ENCODE data around the gene TOMM7. TPM values are rescaled to one million over a fixed set of nuclear protein-coding genes. Genes with fewer than 3 reads are reported as not detected.
A peak's percentile ranks its signal among the peaks of the same experiment; 100 is the strongest.

The TOMM7 gene
- polyA plus RNA-seq, 1 experiment: 390 TPM

DNA sequence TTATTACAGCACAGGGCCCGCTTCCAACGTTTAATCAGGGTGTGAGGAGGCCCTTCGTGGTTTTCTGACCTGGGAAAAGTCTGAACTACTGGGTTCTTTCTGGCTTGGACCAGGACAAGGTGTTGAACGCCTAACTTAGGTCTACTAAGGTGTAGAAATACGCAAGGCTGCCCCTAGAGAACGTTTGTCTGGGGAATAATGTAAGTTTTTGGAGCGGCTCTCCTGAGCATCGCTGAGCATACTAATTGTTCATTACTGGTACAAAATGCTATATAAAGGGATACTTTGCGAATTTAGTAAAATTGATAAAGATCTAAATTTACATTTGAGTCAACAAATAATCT lies 32.4 kb upstream of the TOMM7 start:
- ChIA-PET CTCF (interaction anchor here (1.0 to 5.1 kb wide), 2 partner anchors 201 to 295 kb away, joined by 3 to 44 read pairs; no protein-coding TSS in a partner anchor), POLR2A (interaction anchor here (0.6 to 2.1 kb wide), 3 partner anchors 32 to 294 kb away, joined by 3 to 19 read pairs (median 3); partner anchors contain the start of genes IL6 and TOMM7)
- Histone ChIP-seq H3K27ac (ENCODE audit: low read depth, low read length) (peak overlapping the region; percentile 93), H3K9me3 (ENCODE audit: control insufficient read depth, insufficient read depth, low read length) (no peaks in the 10 kb centered on the region; the same call in 1 of the 2 replicates), H3K4me3 (ENCODE audit: low read depth, low read length) (peak overlapping the region; percentile 69), H3K27me3 (ENCODE audit: control insufficient read depth, insufficient read depth, low read length) (no peaks in the 10 kb centered on the region)
- no peak for DNase-seq (ENCODE audit: low read depth, low spot score)
- TF ChIP-seq, protein P1, sequence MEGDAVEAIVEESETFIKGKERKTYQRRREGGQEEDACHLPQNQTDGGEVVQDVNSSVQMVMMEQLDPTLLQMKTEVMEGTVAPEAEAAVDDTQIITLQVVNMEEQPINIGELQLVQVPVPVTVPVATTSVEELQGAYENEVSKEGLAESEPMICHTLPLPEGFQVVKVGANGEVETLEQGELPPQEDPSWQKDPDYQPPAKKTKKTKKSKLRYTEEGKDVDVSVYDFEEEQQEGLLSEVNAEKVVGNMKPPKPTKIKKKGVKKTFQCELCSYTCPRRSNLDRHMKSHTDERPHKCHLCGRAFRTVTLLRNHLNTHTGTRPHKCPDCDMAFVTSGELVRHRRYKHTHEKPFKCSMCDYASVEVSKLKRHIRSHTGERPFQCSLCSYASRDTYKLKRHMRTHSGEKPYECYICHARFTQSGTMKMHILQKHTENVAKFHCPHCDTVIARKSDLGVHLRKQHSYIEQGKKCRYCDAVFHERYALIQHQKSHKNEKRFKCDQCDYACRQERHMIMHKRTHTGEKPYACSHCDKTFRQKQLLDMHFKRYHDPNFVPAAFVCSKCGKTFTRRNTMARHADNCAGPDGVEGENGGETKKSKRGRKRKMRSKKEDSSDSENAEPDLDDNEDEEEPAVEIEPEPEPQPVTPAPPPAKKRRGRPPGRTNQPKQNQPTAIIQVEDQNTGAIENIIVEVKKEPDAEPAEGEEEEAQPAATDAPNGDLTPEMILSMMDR (IDR thresholded peaks at IDR 0.05; ENCODE audit: low read depth, low read length): no peak

DNA sequence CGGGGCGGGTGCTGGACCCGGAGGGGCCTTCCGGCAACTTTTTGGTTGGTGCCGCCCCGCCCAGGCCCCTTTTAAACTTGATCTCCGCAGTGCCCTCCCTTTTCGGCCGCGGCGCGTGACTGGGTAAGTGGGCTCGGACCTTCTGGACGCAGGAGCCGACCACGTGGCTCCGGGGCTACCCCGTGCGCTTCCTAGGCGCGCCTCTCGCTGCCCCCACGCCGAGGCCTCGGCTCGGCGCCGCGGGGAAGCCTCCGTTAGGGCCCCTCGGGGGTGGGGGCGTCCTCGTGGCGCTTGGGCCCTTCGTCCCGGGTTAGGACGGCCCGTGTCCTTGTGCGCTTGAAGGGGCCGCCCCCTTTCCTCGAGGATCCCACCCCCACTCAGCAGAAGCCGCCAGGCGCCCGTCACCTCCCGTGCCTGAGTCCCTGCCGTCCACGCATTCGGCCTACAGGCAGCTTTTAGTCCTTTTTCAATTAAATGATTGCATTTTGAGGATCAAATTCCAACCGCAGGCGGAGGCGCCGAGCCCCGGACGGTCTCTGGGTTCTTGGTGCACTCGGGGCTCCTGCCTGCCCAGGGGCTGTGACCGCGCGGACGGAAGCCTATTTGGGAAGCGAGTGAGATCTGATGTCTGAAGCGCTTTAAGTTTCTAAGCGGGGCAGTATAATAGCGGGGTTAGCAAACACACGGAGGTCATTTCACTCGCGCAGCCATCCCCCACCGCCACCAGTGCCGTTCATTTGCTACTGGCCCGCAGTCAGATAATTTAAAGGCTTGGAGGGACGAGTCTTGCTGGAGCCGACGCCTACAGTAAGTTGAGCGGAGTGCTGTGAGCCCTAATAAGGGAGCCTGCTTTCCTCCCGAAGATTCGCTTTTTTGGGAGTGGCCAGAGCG lies 31.8 kb upstream of the TOMM7 start:
- H3K27ac ChIP-seq (ENCODE audit: low read depth, low read length): peak overlapping the region; percentile 93
- no peaks in the 10 kb centered on the region; the same call in 1 of the 2 replicates for H3K9me3 ChIP-seq (ENCODE audit: control insufficient read depth, insufficient read depth, low read length)
- CTCF ChIA-PET: interaction anchor here (0.7 to 5.1 kb wide), 9 partner anchors 9 to 294 kb away, joined by 3 to 44 read pairs (median 5); no protein-coding TSS in a partner anchor
- H3K4me3 ChIP-seq (ENCODE audit: low read depth, low read length): peak overlapping the region; percentile 69
- POLR2A ChIA-PET: interaction anchor here (0.6 to 2.1 kb wide), 2 partner anchors 128 to 293 kb away, joined by 3 to 19 read pairs; partner anchors contain the start of gene IL6
- no peak for DNase-seq (ENCODE audit: low read depth, low spot score)
- no peaks in the 10 kb centered on the region for H3K27me3 ChIP-seq (ENCODE audit: control insufficient read depth, insufficient read depth, low read length)
- TF ChIP-seq, protein P1 (IDR thresholded peaks at IDR 0.05; ENCODE audit: low read depth, low read length): no peak; the same call in none of the 2 replicates

DNA sequence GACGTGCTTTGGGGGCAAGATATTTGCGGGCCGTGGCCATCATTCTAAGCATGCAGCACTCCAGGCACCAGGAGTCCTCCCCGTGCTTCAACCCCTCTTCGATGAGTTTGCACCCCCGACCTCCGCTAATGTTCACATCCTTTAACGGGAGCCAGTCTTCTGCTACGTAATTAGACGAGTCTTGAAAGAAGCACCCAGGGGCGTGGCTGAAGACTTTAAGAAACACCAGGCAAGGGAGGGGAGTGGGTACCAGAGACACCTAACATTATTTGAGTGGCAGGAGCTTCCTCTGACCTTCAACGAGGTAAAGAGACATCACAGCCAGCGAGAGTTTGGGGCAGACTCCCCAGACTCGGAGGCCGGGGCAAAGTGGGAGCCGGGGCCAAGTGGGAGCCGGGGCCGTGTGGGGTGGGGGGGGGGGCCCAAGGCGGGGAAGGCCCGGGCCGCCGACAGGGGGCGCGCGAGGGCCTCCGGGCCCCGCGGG lies 31.1 kb upstream of the TOMM7 start:
- TF ChIP-seq, protein P1 (IDR thresholded peaks at IDR 0.05; ENCODE audit: low read depth, low read length): 0 out of 2 replicates have a peak, but pooled peaks have one; percentile 36
- POLR2A ChIA-PET: no interaction called here
- CTCF ChIA-PET: interaction anchor here (0.5 to 1.3 kb wide), 25 partner anchors 9 to 778 kb away, joined by 3 to 10 read pairs (median 4); no protein-coding TSS in a partner anchor
- Histone ChIP-seq H3K27me3 (ENCODE audit: control insufficient read depth, insufficient read depth, low read length) (no peaks in the 10 kb centered on the region), H3K4me3 (ENCODE audit: low read depth, low read length) (peak overlapping the region; percentile 12; the same call in 1 of the 2 replicates), H3K27ac (ENCODE audit: low read depth, low read length) (peak overlapping the region; percentile 13), H3K9me3 (ENCODE audit: control insufficient read depth, insufficient read depth, low read length) (no peaks in the 10 kb centered on the region; the same call in 1 of the 2 replicates)
- no peak for DNase-seq (ENCODE audit: low read depth, low spot score)

DNA sequence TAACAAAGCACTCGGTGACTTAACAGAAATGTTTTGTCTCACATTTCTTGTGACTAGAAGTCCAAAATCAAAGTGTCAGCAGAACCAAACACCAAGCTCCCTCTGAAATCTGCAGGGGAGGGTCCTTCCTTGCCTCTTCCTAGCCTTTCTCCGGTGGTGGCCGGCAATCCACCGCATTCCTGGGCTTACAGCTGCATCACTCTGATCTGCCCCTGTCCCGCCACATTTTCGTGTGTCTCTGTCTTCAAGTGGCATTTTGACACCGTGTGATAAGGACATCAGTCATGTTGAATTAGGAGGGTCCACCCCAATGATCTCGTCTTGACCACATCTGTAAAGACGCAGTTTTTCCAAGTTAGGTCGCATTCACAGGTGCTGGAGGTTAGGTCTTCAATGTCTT lies 30.5 kb upstream of the TOMM7 start:
- Histone ChIP-seq H3K4me3 (ENCODE audit: low read depth, low read length) (no peak overlapping the region), H3K9me3 (ENCODE audit: control insufficient read depth, insufficient read depth, low read length) (no peaks in the 10 kb centered on the region; the same call in 1 of the 2 replicates), H3K27me3 (ENCODE audit: control insufficient read depth, insufficient read depth, low read length) (no peaks in the 10 kb centered on the region), H3K27ac (ENCODE audit: low read depth, low read length) (no peak overlapping the region)
- ChIA-PET CTCF (interaction anchor here (0.6 to 1.3 kb wide), 24 partner anchors 8 to 779 kb away, joined by 3 to 10 read pairs (median 4); no protein-coding TSS in a partner anchor), POLR2A (no interaction called here)
- no peak for DNase-seq (ENCODE audit: low read depth, low spot score)
- TF ChIP-seq, protein P1 (IDR thresholded peaks at IDR 0.05; ENCODE audit: low read depth, low read length): no peak
